ENCODE measurements around the gene PAX2. TPM values are rescaled to one million over a fixed set of nuclear protein-coding genes. Genes with fewer than 3 reads are reported as not detected.

PAX2 gene
- total and polyA plus RNA-seq, 2 of the 8 experiments (the other 6 are each of a cell fraction or from before 2014, with no cell fraction given): 0.02 TPM; not detected in 1

- Histone ChIP-seq H3K27me3 (replicated peaks in 1 of 4; ENCODE audit: control insufficient read depth in 3 of 4, extremely low read depth in 1 of 4, insufficient read depth in 3 of 4, low read length in 3 of 4) (peaks cover 1 to 44% (median 33%) of the 10 kb centered on the region in 4 experiments), H2BK15ac (ENCODE audit: low read length) (no peak overlapping the region), H3K56ac (replicated peaks; ENCODE audit: insufficient read length, low read depth, low read length) (no peak overlapping the region), H3K18ac (ENCODE audit: extremely low read depth, low read length) (no peak overlapping the region), H3K36me3 (ENCODE audit: control insufficient read depth in 2 of 4, insufficient read depth in 4 of 4, low read length in 3 of 4) (no peaks in the 10 kb centered on the region), H4K91ac (replicated peaks; ENCODE audit: insufficient read length, low read length) (no peak overlapping the region), H4K20me1 (replicated peaks in 1 of 2; ENCODE audit: control insufficient read depth in 1 of 2, insufficient read depth in 2 of 2, low read length in 2 of 2) (no peaks in the 10 kb centered on the region), H3K9me3 (ENCODE audit: insufficient read depth in 2 of 2, low read depth in 1 of 2, low read length in 1 of 2) (no peaks in the 10 kb centered on the region), H3K79me2 (ENCODE audit: control insufficient read depth in 1 of 2, insufficient read depth in 2 of 2, low read length in 2 of 2) (no peaks in the 10 kb centered on the region), H3K23ac (ENCODE audit: insufficient read length) (no peak overlapping the region), H3K23me2 (ENCODE audit: low read depth, low read length) (no peaks in the 10 kb centered on the region), H2BK20ac (ENCODE audit: low read length) (no peak overlapping the region), H3K79me1 (ENCODE audit: low read depth, low read length) (no peaks in the 10 kb centered on the region), H4K5ac (ENCODE audit: insufficient read length, low read depth, low read length) (no peak overlapping the region), H3K27ac (ENCODE audit: low read depth, low read length) (no peak overlapping the region), H2BK5ac (ENCODE audit: low read depth, low read length) (no peak overlapping the region), H3K14ac (ENCODE audit: insufficient read length) (no peak overlapping the region), H3K4me1 (replicated peaks in 1 of 4; ENCODE audit: control insufficient read depth in 3 of 4, insufficient read depth in 4 of 4, low read length in 3 of 4) (peaks cover 0 to 8% (median 4%) of the 10 kb centered on the region in 4 experiments; a peak in 5 of 7 replicates), H2BK12ac (ENCODE audit: low read depth, low read length) (no peak overlapping the region), H2BK120ac (replicated peaks; ENCODE audit: low read depth, low read length) (no peak overlapping the region), H3K4me2 (ENCODE audit: insufficient read depth in 1 of 2, low read depth in 2 of 2, low read length in 2 of 2) (no peak overlapping the region), H4K8ac (ENCODE audit: extremely low read depth, insufficient read depth, low read length) (no peak overlapping the region), H3K9ac (replicated peaks in 1 of 4; ENCODE audit: extremely low read depth in 1 of 4, low read depth in 3 of 4, low read length in 3 of 4) (no peak overlapping the region), H2AFZ (ENCODE audit: low read length) (no peak overlapping the region), H3K4ac (replicated peaks; ENCODE audit: insufficient read length, low read depth, low read length) (no peak overlapping the region), H2AK5ac (ENCODE audit: low read depth, low read length) (no peak overlapping the region), H3K4me3 (ENCODE audit: extremely low read depth in 1 of 4, insufficient read depth in 2 of 4, low read depth in 3 of 4, low read length in 4 of 4) (no peak overlapping the region)
- ChIA-PET CTCF (ENCODE audit: partially characterized antibody) (interaction anchor here (1.4 to 5.9 kb wide), 3 partner anchors 13 to 302 kb away, joined by 4 to 42 read pairs (median 39); no protein-coding TSS in a partner anchor), POLR2A (ENCODE audit: partially characterized antibody) (no interaction called here)
- FAIRE-seq (no peak), DNase-seq (ENCODE audit: low read depth in 1 of 2, low spot score in 2 of 2) (no peak)
- WGBS, 2 experiments (ENCODE audit: extremely low coverage in 1 of 2, insufficient coverage in 1 of 2, insufficient read length in 1 of 2, insufficient replicate concordance in 2 of 2, low coverage in 1 of 2, low lambda C conversion rate in 2 of 2, missing lambda C conversion rate in 1 of 2): 88% methylated on average over 4 of the region's 4 CpGs; no CpG with 5 or more reads in 1 of the 2 experiments
- TF ChIP-seq CREB1 (IDR thresholded peaks at IDR 0.05) (no peak), NANOG (IDR thresholded peaks at IDR 0.05; ENCODE audit: insufficient read depth, low read depth, low read length, poor library complexity, severe bottlenecking) (no peak), CHD1 (IDR thresholded peaks at IDR 0.05; ENCODE audit: low read depth, low read length) (no peak), ATF3 (IDR thresholded peaks at IDR 0.05; ENCODE audit: insufficient read depth, low read depth, low read length) (no peak), E2F6 (IDR thresholded peaks at IDR 0.05) (no peak), BACH1 (IDR thresholded peaks at IDR 0.05; ENCODE audit: low read length) (no peak), MAX (IDR thresholded peaks at IDR 0.05) (no peak), CEBPB (IDR thresholded peaks at IDR 0.05; ENCODE audit: low read depth, low read length) (no peak), TEAD4 (IDR thresholded peaks at IDR 0.05; ENCODE audit: low read depth, low read length) (no peak), PHF8 (conservative IDR thresholded peaks at IDR 0.05; ENCODE audit: low read depth, low read length) (no peak), POU5F1 (IDR thresholded peaks at IDR 0.05; ENCODE audit: low read depth, low read length) (no peak), CHD2 (IDR thresholded peaks at IDR 0.05; ENCODE audit: low read length) (no peak), SAP30 (IDR thresholded peaks at IDR 0.05; ENCODE audit: insufficient read depth, insufficient replicate concordance, low read length) (no peak), CBX5 (IDR thresholded peaks at IDR 0.05; ENCODE audit: low read depth, low read length) (no peak)
Observed at GRCh38 chr10:100864978-100865377, 119.6 kb downstream of the PAX2 start.

Data from H1 (cell line).